ENCODE measurements around the gene HLA-G.

HLA-G gene

DNA sequence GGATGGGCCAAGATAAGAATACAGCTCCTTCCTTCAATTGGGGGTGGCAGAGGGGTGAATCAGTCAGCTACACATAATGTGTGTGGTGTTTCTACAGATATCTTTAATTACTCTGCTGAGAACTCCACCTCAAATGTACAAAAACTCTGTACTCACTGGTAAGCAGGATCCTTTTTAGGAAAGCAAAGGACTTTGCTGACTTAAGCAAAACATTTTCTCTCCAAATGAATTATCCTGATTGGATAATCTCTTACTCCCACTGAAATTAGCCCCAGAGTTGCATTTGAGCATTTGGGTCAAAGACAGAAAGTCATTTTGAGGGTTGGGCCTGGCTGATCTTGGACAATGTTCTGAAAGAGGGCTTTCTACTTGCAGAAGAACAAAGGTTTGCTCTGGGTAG lies 13.4 kb downstream of the HLA-G start:
- H3K4me1 ChIP-seq (ENCODE audit: control insufficient read depth, insufficient read depth, low read length, unreplicated experiment), result no peaks in the 10 kb centered on the region
- no peak overlapping the region for H3K27ac ChIP-seq (ENCODE audit: low read depth, low read length)
- no peak overlapping the region for H3K4me3 ChIP-seq (ENCODE audit: low read depth, low read length)
- H3K36me3 ChIP-seq (ENCODE audit: insufficient read depth, low read length), result no peaks in the 10 kb centered on the region
- peaks cover 90% of the 10 kb centered on the region for H3K27me3 ChIP-seq (ENCODE audit: insufficient read depth, low read length)
- no peak overlapping the region for H2AFZ ChIP-seq (ENCODE audit: low read length, unreplicated experiment)
- no peaks in the 10 kb centered on the region for H3K79me2 ChIP-seq (ENCODE audit: control insufficient read depth, insufficient read depth, low read length, unreplicated experiment)

DNA sequence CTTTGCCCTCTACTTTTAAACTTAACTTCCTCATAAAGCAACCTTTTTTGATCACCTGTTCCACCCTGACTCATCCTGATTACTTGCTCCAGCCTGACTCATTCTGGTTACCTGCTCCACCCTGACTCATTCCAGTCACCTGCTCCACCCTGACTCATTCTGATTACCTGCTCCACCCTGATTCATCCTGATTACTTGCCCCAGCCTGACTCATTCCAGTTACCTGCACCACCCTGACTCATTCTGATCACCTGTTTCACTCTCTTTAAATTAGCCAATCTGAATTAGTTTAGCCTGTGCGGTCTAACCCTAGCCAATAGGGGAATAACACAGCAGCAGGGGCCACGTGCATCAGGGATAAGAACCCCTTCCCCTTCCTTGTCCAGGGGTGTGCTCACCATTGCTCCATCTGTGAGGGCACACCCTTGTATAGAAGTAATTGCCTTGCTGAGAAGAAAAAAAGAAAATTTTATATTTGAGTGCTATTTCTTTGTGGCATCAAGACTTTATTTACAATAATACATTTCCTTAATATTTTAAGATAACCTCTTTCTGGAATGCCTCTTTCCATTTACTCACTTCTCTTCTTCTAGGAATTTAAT lies 17.9 kb downstream of the HLA-G start:
- no peaks in the 10 kb centered on the region for H3K4me1 ChIP-seq (ENCODE audit: control insufficient read depth, insufficient read depth, low read length, unreplicated experiment)
- no peak overlapping the region for H2AFZ ChIP-seq (ENCODE audit: low read length, unreplicated experiment)
- H3K27me3 ChIP-seq (ENCODE audit: insufficient read depth, low read length), result peaks cover 83% of the 10 kb centered on the region
- no peaks in the 10 kb centered on the region for H3K79me2 ChIP-seq (ENCODE audit: control insufficient read depth, insufficient read depth, low read length, unreplicated experiment)
- H3K36me3 ChIP-seq (ENCODE audit: insufficient read depth, low read length), result no peaks in the 10 kb centered on the region
- no peak overlapping the region for H3K4me3 ChIP-seq (ENCODE audit: low read depth, low read length)
- H3K27ac ChIP-seq (ENCODE audit: low read depth, low read length), result no peak overlapping the region

DNA sequence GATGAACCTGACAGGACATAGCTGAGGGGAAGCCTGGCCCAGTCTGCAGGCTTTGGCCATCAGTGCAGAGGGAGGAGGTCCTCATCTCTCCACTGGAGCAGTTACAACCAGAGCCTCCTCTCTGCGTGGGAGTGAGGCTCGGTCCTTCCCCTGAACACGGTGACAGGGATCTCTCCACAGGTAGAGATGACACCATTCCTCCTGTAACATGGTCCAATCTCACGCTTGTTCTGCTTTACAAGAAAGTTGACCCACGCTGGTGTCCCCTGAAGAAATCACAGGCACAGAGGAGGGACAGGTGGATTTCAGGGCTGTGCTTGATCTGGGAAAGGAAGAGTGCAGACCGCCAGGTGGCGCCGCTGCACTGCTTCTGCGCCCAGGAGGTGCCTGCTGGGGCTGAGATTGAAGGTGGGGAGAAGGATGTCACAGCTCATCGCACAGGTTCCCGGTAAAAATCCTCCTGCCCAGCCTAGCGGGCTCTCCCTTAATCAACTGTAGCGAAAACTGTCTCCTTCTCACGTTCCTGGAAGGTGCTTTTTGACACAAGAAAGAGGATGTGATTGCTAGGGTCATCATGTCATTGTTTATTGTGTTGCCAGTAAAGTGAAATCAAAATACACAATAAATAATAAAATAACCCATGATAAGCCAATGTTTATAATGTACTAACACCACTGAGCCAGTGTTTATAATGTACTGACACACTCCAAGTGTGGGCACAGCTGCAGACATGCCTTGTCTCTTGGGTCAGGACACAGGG lies 20.4 kb downstream of the HLA-G start:
- H3K36me3 ChIP-seq (ENCODE audit: insufficient read depth, low read length), result no peaks in the 10 kb centered on the region
- no peak overlapping the region for H3K4me3 ChIP-seq (ENCODE audit: low read depth, low read length)
- H3K27me3 ChIP-seq (ENCODE audit: insufficient read depth, low read length), result peaks cover 82% of the 10 kb centered on the region
- H3K79me2 ChIP-seq (ENCODE audit: control insufficient read depth, insufficient read depth, low read length, unreplicated experiment), result no peaks in the 10 kb centered on the region
- no peaks in the 10 kb centered on the region for H3K4me1 ChIP-seq (ENCODE audit: control insufficient read depth, insufficient read depth, low read length, unreplicated experiment)
- no peak overlapping the region for H2AFZ ChIP-seq (ENCODE audit: low read length, unreplicated experiment)
- H3K27ac ChIP-seq (ENCODE audit: low read depth, low read length), result no peak overlapping the region

DNA sequence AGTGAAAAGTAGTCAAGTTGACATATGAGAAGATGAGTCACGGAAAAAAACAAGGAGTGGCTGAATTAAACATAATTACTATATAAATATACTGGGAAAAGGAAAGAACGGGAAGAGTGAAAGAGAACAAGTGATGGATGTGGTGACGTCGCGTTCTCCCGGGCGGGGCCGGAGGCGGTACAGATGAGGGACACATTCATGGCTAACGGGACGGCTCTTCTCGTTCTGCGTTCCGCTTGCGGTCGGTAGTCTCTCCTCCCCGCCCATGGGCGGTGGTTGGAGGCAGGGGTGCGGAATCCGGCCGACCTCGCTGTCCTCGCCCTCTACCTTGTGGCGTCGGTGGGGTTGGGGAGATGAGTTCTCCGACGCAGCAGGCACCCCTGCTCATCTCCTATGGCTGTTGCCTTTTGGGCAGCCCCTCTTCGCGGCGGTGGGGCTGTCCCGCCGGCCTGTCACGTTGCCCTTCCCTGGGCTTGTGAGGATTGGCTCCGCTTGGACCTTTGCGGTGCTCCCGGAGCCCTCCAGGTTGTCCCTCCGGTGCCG lies 22.5 kb downstream of the HLA-G start:
- Histone ChIP-seq H3K4me1 (ENCODE audit: control insufficient read depth, insufficient read depth, low read length, unreplicated experiment) (no peaks in the 10 kb centered on the region), H3K4me3 (ENCODE audit: low read depth, low read length) (peak overlapping the region; percentile 58; the same call in 1 of the 2 replicates), H3K27me3 (ENCODE audit: insufficient read depth, low read length) (peaks cover 81% of the 10 kb centered on the region), H2AFZ (ENCODE audit: low read length, unreplicated experiment) (no peak overlapping the region), H3K27ac (ENCODE audit: low read depth, low read length) (no peak overlapping the region), H3K36me3 (ENCODE audit: insufficient read depth, low read length) (no peaks in the 10 kb centered on the region), H3K79me2 (ENCODE audit: control insufficient read depth, insufficient read depth, low read length, unreplicated experiment) (no peaks in the 10 kb centered on the region)

DNA sequence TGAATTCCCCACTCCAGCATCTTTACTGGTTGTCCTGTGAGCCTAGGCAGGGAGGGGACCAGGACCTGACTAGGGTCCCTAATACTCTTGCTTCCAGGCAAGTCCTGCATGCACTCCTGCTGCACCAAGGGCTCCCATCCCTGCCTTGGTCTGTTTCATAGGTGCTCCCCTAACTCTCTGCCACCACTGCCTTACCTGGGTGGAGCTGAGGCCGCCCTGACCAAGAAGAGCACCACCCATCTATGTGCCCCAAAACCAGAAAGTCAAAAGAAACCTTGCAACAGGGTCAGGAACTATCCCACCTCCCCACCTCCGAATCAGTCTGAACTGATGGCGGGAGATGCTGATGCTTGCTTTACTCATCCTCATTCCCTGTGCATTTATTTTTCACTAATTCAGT lies 23.6 kb downstream of the HLA-G start:
- Histone ChIP-seq H3K27me3 (ENCODE audit: insufficient read depth, low read length) (peaks cover 81% of the 10 kb centered on the region), H3K36me3 (ENCODE audit: insufficient read depth, low read length) (no peaks in the 10 kb centered on the region), H3K4me1 (ENCODE audit: control insufficient read depth, insufficient read depth, low read length, unreplicated experiment) (no peaks in the 10 kb centered on the region), H2AFZ (ENCODE audit: low read length, unreplicated experiment) (no peak overlapping the region), H3K79me2 (ENCODE audit: control insufficient read depth, insufficient read depth, low read length, unreplicated experiment) (no peaks in the 10 kb centered on the region), H3K27ac (ENCODE audit: low read depth, low read length) (no peak overlapping the region), H3K4me3 (ENCODE audit: low read depth, low read length) (no peak overlapping the region)

DNA sequence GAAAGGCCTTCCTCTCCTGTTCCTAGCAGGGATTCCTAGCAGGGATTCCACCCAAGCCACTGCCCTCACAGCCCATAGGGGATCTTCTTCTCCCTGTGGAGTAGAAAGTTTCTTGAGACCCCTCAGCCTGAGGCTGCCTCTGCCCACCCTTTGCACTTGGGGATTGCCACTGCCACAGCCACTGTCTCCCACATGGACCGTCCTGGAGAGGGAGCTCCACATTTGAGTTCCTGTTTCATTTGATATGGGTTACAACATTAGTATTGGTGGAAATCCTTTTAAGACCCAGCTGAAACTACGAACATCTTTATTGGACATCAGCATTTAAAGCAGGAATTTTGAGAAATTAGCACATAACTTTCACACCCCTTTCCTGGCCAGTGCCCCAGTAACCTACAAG lies 25.6 kb downstream of the HLA-G start:
- H3K4me1 ChIP-seq (ENCODE audit: control insufficient read depth, insufficient read depth, low read length, unreplicated experiment), result no peaks in the 10 kb centered on the region
- H3K27ac ChIP-seq (ENCODE audit: low read depth, low read length), result no peak overlapping the region
- peaks cover 86% of the 10 kb centered on the region for H3K27me3 ChIP-seq (ENCODE audit: insufficient read depth, low read length)
- H3K79me2 ChIP-seq (ENCODE audit: control insufficient read depth, insufficient read depth, low read length, unreplicated experiment), result no peaks in the 10 kb centered on the region
- H3K4me3 ChIP-seq (ENCODE audit: low read depth, low read length), result no peak overlapping the region
- no peaks in the 10 kb centered on the region for H3K36me3 ChIP-seq (ENCODE audit: insufficient read depth, low read length)
- H2AFZ ChIP-seq (ENCODE audit: low read length, unreplicated experiment), result no peak overlapping the region

DNA sequence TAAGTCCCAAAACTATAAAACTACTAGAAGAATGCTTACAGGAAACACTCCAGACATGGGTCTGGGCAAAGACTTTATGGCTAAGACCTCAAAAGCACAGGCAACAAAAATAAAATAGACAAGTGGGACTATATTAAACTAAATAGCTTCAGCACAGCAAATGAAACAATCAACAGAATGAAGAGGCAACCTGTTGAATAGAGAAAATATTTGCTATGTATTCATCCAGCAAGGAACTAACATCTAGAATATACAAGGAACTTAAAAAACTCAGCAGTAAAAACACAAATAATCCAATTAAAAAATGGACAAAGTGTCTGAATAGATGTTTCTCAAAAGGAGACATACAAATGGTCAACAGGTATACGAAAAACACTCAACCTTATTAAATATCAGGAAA lies 30.4 kb downstream of the HLA-G start:
- H3K79me2 ChIP-seq (ENCODE audit: control insufficient read depth, insufficient read depth, low read length, unreplicated experiment), result no peaks in the 10 kb centered on the region
- H3K36me3 ChIP-seq (ENCODE audit: insufficient read depth, low read length), result no peaks in the 10 kb centered on the region
- no peak overlapping the region for H3K4me3 ChIP-seq (ENCODE audit: low read depth, low read length)
- H3K27ac ChIP-seq (ENCODE audit: low read depth, low read length), result no peak overlapping the region
- peaks cover 85% of the 10 kb centered on the region for H3K27me3 ChIP-seq (ENCODE audit: insufficient read depth, low read length)
- H3K4me1 ChIP-seq (ENCODE audit: control insufficient read depth, insufficient read depth, low read length, unreplicated experiment), result no peaks in the 10 kb centered on the region
- H2AFZ ChIP-seq (ENCODE audit: low read length, unreplicated experiment), result no peak overlapping the region

DNA sequence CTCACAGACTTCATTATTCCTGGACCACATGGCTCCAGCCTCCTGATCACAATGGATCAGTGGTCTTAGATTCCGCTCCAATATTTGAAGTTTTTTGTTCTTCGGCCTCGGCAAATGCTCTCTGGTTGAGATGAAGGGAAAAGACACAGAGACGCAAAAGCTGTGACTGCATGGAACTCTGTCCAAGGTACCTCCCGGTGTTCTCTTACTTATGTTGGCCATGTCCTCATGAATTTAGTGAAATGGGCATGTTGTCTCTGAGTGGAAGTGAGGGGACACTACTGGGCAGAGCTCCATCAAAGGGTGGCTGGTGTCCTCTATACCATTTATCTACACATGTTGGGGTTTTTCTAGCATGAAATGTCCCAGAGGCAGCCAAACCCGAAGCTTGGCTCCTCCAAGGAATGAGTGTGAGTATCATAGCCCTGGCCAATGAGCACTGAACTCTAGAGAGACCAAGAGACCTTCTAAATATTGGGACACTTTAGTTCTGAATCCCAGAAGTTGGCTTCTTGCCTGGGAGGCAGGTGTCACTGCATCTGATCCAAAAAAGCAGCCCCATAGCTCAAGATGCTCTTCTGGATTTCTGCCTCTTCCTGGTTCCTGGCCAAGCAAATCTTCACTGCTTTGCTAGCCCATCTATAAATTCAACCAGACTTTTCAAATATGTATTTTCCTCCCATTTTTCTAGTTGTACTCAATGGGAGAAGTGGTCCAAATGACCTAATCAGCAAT lies 34.1 kb downstream of the HLA-G start:
- Histone ChIP-seq H3K27ac (ENCODE audit: low read depth, low read length) (no peak overlapping the region), H2AFZ (ENCODE audit: low read length, unreplicated experiment) (no peak overlapping the region), H3K79me2 (ENCODE audit: control insufficient read depth, insufficient read depth, low read length, unreplicated experiment) (no peaks in the 10 kb centered on the region)

DNA sequence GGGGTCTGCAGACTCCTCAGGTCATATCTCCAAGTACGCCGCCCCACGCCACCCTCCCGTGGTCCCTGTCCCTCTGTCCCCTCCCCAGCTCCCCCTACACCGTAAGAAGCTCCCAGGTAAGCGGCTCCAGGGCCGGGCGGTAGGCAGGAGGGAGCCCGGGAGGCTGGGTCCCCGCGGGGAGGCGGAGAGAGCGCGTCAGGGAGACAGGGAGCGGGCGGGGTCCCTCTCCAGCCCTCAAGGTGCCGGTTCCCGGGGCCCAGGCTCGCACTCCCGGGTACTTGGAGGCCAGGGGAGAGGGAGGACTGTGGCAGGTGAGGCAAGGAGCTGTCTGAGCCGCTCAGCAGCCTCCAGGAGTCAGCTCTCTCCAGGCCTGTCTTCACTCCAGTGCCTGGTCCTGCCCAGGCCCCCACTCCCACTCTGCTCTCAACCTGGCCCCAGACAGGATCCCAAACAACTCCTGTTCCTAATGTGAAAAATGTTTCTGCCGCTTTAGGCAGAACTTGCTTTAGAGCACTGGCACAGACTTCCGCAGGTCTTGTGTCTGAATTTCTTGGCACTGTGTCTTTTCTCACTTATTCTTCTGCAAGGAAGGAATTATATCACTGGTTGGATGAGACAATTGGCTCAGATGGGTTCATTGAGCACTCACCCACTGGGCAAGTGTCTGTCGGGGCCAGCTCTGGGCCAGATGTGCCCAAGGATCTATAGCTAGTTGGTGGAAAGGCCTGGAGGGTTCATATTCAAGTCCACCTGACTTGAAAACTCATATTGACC lies 36.6 kb downstream of the HLA-G start:
- Histone ChIP-seq H3K27ac (ENCODE audit: low read depth, low read length) (no peak overlapping the region), H3K79me2 (ENCODE audit: control insufficient read depth, insufficient read depth, low read length, unreplicated experiment) (no peaks in the 10 kb centered on the region), H3K36me3 (ENCODE audit: insufficient read depth, low read length) (no peaks in the 10 kb centered on the region), H2AFZ (ENCODE audit: low read length, unreplicated experiment) (no peak overlapping the region), H3K27me3 (ENCODE audit: insufficient read depth, low read length) (peaks cover 98% of the 10 kb centered on the region), H3K4me3 (ENCODE audit: low read depth, low read length) (no peak overlapping the region), H3K4me1 (ENCODE audit: control insufficient read depth, insufficient read depth, low read length, unreplicated experiment) (no peaks in the 10 kb centered on the region)

More for the DNA sequence above, 34.1 kb downstream of the HLA-G start:
- Histone ChIP-seq H3K27me3 (ENCODE audit: insufficient read depth, low read length) (peaks cover 91% of the 10 kb centered on the region), H3K4me3 (ENCODE audit: low read depth, low read length) (no peak overlapping the region), H3K4me1 (ENCODE audit: control insufficient read depth, insufficient read depth, low read length, unreplicated experiment) (no peaks in the 10 kb centered on the region), H3K36me3 (ENCODE audit: insufficient read depth, low read length) (no peaks in the 10 kb centered on the region)

DNA sequence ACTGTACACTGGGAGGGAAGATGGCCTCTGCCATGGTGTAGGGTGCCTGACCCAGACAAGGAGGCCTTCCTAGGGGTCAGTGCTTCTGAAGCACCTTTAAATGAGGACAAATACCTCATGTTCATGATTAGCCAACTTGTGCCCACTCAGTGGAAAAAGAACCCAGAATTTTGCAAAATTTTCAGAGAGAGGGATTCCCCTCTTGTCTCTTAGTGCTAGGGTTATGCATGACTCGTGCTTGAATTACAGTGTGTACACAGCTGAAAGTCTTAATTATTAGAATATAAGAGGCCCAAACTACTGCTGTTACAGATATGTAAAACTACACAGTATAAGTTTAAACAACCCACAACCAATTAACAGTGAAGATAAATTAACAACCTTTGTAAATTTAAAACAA lies 38.0 kb downstream of the HLA-G start:
- Histone ChIP-seq H3K79me2 (ENCODE audit: control insufficient read depth, insufficient read depth, low read length, unreplicated experiment) (no peaks in the 10 kb centered on the region), H3K27ac (ENCODE audit: low read depth, low read length) (no peak overlapping the region), H2AFZ (ENCODE audit: low read length, unreplicated experiment) (no peak overlapping the region), H3K4me1 (ENCODE audit: control insufficient read depth, insufficient read depth, low read length, unreplicated experiment) (no peaks in the 10 kb centered on the region), H3K4me3 (ENCODE audit: low read depth, low read length) (no peak overlapping the region), H3K27me3 (ENCODE audit: insufficient read depth, low read length) (peaks cover 98% of the 10 kb centered on the region), H3K36me3 (ENCODE audit: insufficient read depth, low read length) (no peaks in the 10 kb centered on the region)
